HCT116 (cell line): ENCODE data around the gene CEP19.

Source experiments
- CTCF ChIP-seq, 3 experiments: fragments of 200-600 bp in 1 of 3; sonication (generic) in 1 of 3; IDR thresholded peaks in 2 of 3; conservative IDR thresholded peaks in 1 of 3; 2 replicates each; pipeline ENCODE4 v1.5.1; 2012 to 2017; ENCODE audit warnings: low read depth in 2 of 3, low read length in 2 of 3, antibody characterized with exemption in 1 of 3, borderline replicate concordance in 1 of 3, control low read depth in 1 of 3, mild to moderate bottlenecking in 1 of 3, mixed read lengths in 1 of 3, mixed run types in 1 of 3, moderate library complexity in 1 of 3; ENCODE audit not compliant: insufficient read depth in 1 of 3
- EZH2 ChIP-seq: fragments of 200-600 bp; sonication (generic); IDR thresholded peaks from 2 replicates; pipeline ENCODE4 v1.6.1; 2017; ENCODE audit warnings: antibody characterized with exemption, mixed run types
- JUND ChIP-seq: IDR thresholded peaks from 2 replicates; pipeline ENCODE4 v1.6.1; 2012
- MAX ChIP-seq: IDR thresholded peaks from 2 replicates; pipeline ENCODE4 v1.6.1; 2012
- POLR2A ChIP-seq: IDR thresholded peaks from 2 replicates; pipeline ENCODE4 v1.7.0; 2011; ENCODE audit warnings: borderline replicate concordance; ENCODE audit not compliant: insufficient read depth, insufficient read length; ENCODE audit errors: extremely low read depth
- POLR2AphosphoS5 ChIP-seq: IDR thresholded peaks from 2 replicates; pipeline ENCODE4 v1.6.1; 2011; ENCODE audit warnings: mild to moderate bottlenecking, low read depth, low read length, moderate library complexity
- YY1 ChIP-seq: IDR thresholded peaks from 2 replicates; pipeline ENCODE4 v1.6.1; 2011; ENCODE audit warnings: low read length, low read depth, moderate library complexity, mild to moderate bottlenecking; ENCODE audit not compliant: insufficient replicate concordance; ENCODE audit errors: extremely low read depth
- ZBTB33 ChIP-seq: IDR thresholded peaks from 2 replicates; pipeline ENCODE4 v1.6.1; 2011; ENCODE audit warnings: mild to moderate bottlenecking, low read length, moderate library complexity; ENCODE audit not compliant: insufficient replicate concordance; ENCODE audit errors: extremely low read depth

- no peak for TF ChIP-seq CTCF (IDR thresholded peaks at IDR 0.05 in 2 of 3, conservative IDR thresholded peaks at IDR 0.05 in 1 of 3; ENCODE audit: borderline replicate concordance in 1 of 3, insufficient read depth in 1 of 3, low read depth in 2 of 3, low read length in 2 of 3)
- no peak for TF ChIP-seq ZBTB33
- no peak for TF ChIP-seq YY1
- TF ChIP-seq JUND = no peak
- no peak for TF ChIP-seq POLR2A
- TF ChIP-seq MAX = no peak
- no peak for TF ChIP-seq POLR2AphosphoS5
- TF ChIP-seq EZH2 = no peak
These were observed 44.8 kb downstream of the CEP19 start for GRCh38 chr3:196667056-196667825.
